Upper lobe of left lung (tissue), 4 donors: ENCODE data around the gene EPHB1.
"Not testable (repeated sequence)": the region's sequence is repeated elsewhere in the genome, so short reads cannot be mapped to it uniquely, and the experiment has no call there.

Experiments
- CTCF ChIP-seq, 6 experiments: fragments of 450-650 bp in 4 of 6; fragments of 200-600 bp in 2 of 6; sonication (generic) in 2 of 6; IDR thresholded peaks; one replicate each; pipeline ENCODE4 v1.5.1; 2016 to 2019; ENCODE audit warnings: antibody characterized with exemption in 6 of 6
- EP300 ChIP-seq, 4 donors: sonication (generic); formaldehyde crosslinking; IDR thresholded peaks; one replicate each; pipeline ENCODE4 v1.5.1; 2017; ENCODE audit warnings: antibody characterized with exemption in 4 of 4, control low read depth in 2 of 4
- POLR2A ChIP-seq, 4 donors: fragments of 450-650 bp; IDR thresholded peaks; one replicate each; pipeline ENCODE4 v1.5.1; 2016 to 2017; ENCODE audit warnings: antibody characterized with exemption in 4 of 4, mild to moderate bottlenecking in 2 of 4

- TF ChIP-seq POLR2A, CTCF, EP300 (IDR thresholded peaks at IDR 0.05): not testable (repeated sequence)
These were observed 176.8 kb downstream of the EPHB1 start for GRCh38 chr3:134971907-134972306.
